ENCODE data around the gene OSBP2. TPM values are rescaled to one million over a fixed set of nuclear protein-coding genes. Genes with fewer than 3 reads are reported as not detected.

Gene OSBP2
- total and polyA plus RNA-seq, 8 donors: 1.9 to 3.3 (median 2.6) TPM

- 75 to 79% methylated on average over 7 of the region's 7 CpGs for WGBS, 2 donors
- H3K4me3 ChIP-seq: no peak overlapping the region
- DNase-seq: peak in 3 of 6 donors; percentile 26 to 46 (median 32)
- no peak for FAIRE-seq
- no peaks in the 10 kb centered on the region for H3K9me3 ChIP-seq
- no peaks in the 10 kb centered on the region for H3K36me3 ChIP-seq
- no peak overlapping the region for H3K27ac ChIP-seq
- intact Hi-C loops (cut with DNase I): no loop called here
- ATAC-seq: peak; percentile 58 to 88 (median 80)
- H3K4me1 ChIP-seq: no peaks in the 10 kb centered on the region
- H3K27me3 ChIP-seq: no peaks in the 10 kb centered on the region
- TF ChIP-seq, protein P1, sequence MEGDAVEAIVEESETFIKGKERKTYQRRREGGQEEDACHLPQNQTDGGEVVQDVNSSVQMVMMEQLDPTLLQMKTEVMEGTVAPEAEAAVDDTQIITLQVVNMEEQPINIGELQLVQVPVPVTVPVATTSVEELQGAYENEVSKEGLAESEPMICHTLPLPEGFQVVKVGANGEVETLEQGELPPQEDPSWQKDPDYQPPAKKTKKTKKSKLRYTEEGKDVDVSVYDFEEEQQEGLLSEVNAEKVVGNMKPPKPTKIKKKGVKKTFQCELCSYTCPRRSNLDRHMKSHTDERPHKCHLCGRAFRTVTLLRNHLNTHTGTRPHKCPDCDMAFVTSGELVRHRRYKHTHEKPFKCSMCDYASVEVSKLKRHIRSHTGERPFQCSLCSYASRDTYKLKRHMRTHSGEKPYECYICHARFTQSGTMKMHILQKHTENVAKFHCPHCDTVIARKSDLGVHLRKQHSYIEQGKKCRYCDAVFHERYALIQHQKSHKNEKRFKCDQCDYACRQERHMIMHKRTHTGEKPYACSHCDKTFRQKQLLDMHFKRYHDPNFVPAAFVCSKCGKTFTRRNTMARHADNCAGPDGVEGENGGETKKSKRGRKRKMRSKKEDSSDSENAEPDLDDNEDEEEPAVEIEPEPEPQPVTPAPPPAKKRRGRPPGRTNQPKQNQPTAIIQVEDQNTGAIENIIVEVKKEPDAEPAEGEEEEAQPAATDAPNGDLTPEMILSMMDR (IDR thresholded peaks at IDR 0.05): no peak
Measured at GRCh38 chr22:30649430-30650007, 45.2 kb upstream of the OSBP2 start.

DNA sequence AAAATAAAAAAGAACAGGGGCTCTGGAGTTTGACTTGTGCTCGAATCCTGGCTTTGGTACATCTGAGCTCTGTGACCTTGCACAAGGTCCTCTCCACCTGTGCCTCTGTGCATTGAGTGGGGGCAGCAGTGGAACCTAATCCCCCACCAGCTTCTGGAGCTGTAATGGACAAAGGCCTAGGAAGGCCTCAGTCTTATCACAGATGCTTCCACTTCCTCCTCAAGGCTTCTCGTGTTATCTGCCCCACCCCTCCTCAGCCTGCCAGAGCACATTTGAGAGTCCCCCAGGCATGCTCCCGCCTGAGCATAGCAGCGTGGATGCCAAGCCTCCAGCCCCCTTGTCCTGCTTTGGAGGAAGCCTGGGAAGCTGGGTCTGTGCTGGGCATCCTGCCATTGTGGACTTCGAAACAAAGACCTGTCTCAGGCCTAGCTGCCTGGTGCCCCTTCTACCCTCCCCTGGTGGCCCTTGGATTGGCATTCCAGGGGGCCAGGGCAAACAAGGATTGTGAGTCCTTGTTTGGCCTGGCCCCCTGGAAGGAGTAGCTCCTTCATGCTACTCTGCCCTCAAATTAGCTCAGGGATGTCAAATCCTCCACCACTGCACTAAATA lies 44.1 kb upstream of the OSBP2 start:
- FAIRE-seq (no peak), DNase-seq (no peak), ATAC-seq (no peak)
- TF ChIP-seq, protein P1 (IDR thresholded peaks at IDR 0.05): no peak
- Histone ChIP-seq H3K27ac (no peak overlapping the region), H3K27me3 (no peaks in the 10 kb centered on the region), H3K4me3 (no peak overlapping the region), H3K36me3 (no peaks in the 10 kb centered on the region), H3K9me3 (no peaks in the 10 kb centered on the region), H3K4me1 (no peaks in the 10 kb centered on the region)
- WGBS, 2 donors: 59 to 66% methylated on average over 5 of the region's 5 CpGs
- intact Hi-C loops (cut with DNase I): no loop called here

GRCh38 chr22:30652852-30653251 lies 41.8 kb upstream of the OSBP2 start:
- Histone ChIP-seq H3K36me3 (no peaks in the 10 kb centered on the region), H3K27ac (no peak overlapping the region), H3K27me3 (no peaks in the 10 kb centered on the region), H3K4me1 (no peaks in the 10 kb centered on the region), H3K4me3 (no peak overlapping the region), H3K9me3 (no peaks in the 10 kb centered on the region)
- intact Hi-C loops (cut with DNase I): no loop called here
- TF ChIP-seq, protein P1 (IDR thresholded peaks at IDR 0.05): no peak
- no peak for DNase-seq
- ATAC-seq: no peak
- WGBS, 2 donors: 77 to 96% methylated on average over 2 of the region's 2 CpGs
- no peak for FAIRE-seq

GRCh38 chr22:30654361-30654760 lies 40.3 kb upstream of the OSBP2 start:
- DNase-seq (no peak), FAIRE-seq (no peak), ATAC-seq (no peak)
- intact Hi-C loops (cut with DNase I): no loop called here
- no peak overlapping the region for H3K27ac ChIP-seq
- no peak overlapping the region for H3K4me3 ChIP-seq
- no peaks in the 10 kb centered on the region for H3K36me3 ChIP-seq
- 94 to 95% methylated on average over 14 of the region's 14 CpGs for WGBS, 2 donors
- no peaks in the 10 kb centered on the region for H3K27me3 ChIP-seq
- TF ChIP-seq, protein P1 (IDR thresholded peaks at IDR 0.05): no peak
- H3K4me1 ChIP-seq: no peaks in the 10 kb centered on the region
- no peaks in the 10 kb centered on the region for H3K9me3 ChIP-seq

- Histone ChIP-seq H3K27ac (no peak overlapping the region), H3K27me3 (no peaks in the 10 kb centered on the region), H3K4me1 (no peaks in the 10 kb centered on the region), H3K36me3 (no peaks in the 10 kb centered on the region), H3K4me3 (no peak overlapping the region), H3K9me3 (no peaks in the 10 kb centered on the region)
- no peak for FAIRE-seq
- 79 to 90% methylated on average over 3 of the region's 3 CpGs for WGBS, 2 donors
- TF ChIP-seq, protein P1 (IDR thresholded peaks at IDR 0.05): no peak
- DNase-seq: no peak
- ATAC-seq: no peak
- intact Hi-C loops (cut with DNase I): no loop called here
Measured at GRCh38 chr22:30655532-30655931, 39.1 kb upstream of the OSBP2 start.

All from pancreas (tissue), 10 donors.